Erythroblast (primary cell): Measurements from ENCODE around the gene CRELD1.
A peak's percentile ranks its signal among the peaks of the same experiment; 100 is the strongest.
"Not testable (repeated sequence)": the region's sequence is repeated elsewhere in the genome, so short reads cannot be mapped to it uniquely, and the experiment has no call there.

ENCODE experiments used
- DNase-seq, 2 experiments: peaks; one replicate each; lab custom pipeline; 2025; lab: John Stamatoyannopoulos, UW
- GATA1 ChIP-seq: IDR thresholded peaks from 2 replicates; pipeline ENCODE4 v1.6.1; 2011; ENCODE audit warnings: low read depth, mild to moderate bottlenecking, control low read depth, low read length, moderate library complexity
- POLR2A ChIP-seq: IDR thresholded peaks from 2 replicates; pipeline ENCODE4 v1.6.1; 2011; ENCODE audit warnings: mild to moderate bottlenecking, low read length

Gene CRELD1

GRCh38 chr3:9933561-9934234 is at the start of gene CRELD1:
Gene CRELD1 (plus strand): TSS chr3:9933834. CDS start chr3:9934439, 605 bp downstream.
- peak; percentile 79 for TF ChIP-seq POLR2A
- TF ChIP-seq GATA1 = no peak
- DNase-seq = peak; percentile 94 to 97

- peak; percentile 56 to 66 for DNase-seq
- TF ChIP-seq GATA1 = no peak
- no peak for TF ChIP-seq POLR2A
Observed at GRCh38 chr3:9884555-9885165, 49.0 kb upstream of the CRELD1 start.

GRCh38 chr3:9886328-9886727 is 47.3 kb upstream of the CRELD1 start:
- no peak for DNase-seq
- TF ChIP-seq POLR2A = no peak
- TF ChIP-seq GATA1 = no peak

- TF ChIP-seq POLR2A (no peak), GATA1 (no peak)
- DNase-seq = no peak
Observed at GRCh38 chr3:9887480-9887879, 46.2 kb upstream of the CRELD1 start.

- TF ChIP-seq GATA1 = no peak
- TF ChIP-seq POLR2A = no peak
Observed at GRCh38 chr3:9888540-9888939, 45.1 kb upstream of the CRELD1 start.

GRCh38 chr3:9889405-9889804 is 44.2 kb upstream of the CRELD1 start:
- DNase-seq = no peak
- no peak for TF ChIP-seq POLR2A
- no peak for TF ChIP-seq GATA1

More at GRCh38 chr3:9888540-9888939, 45.1 kb upstream of the CRELD1 start:
- DNase-seq = no peak

- TF ChIP-seq GATA1 = no peak
- TF ChIP-seq POLR2A = peak; percentile 91
- DNase-seq = peak; percentile 93 to 96
Observed at GRCh38 chr3:9890249-9891071, 43.2 kb upstream of the CRELD1 start, which contains the start of gene JAGN1. Gene JAGN1 (plus strand): TSS chr3:9890610. CDS start chr3:9890723, 113 bp downstream.

- TF ChIP-seq POLR2A (no peak), GATA1 (no peak)
- no peak for DNase-seq
Observed at GRCh38 chr3:9891072-9891622, 42.5 kb upstream of the CRELD1 start.

GRCh38 chr3:9893739-9894138 is 39.9 kb upstream of the CRELD1 start:
- DNase-seq = no peak
- no peak for TF ChIP-seq POLR2A
- TF ChIP-seq GATA1 = no peak

- not testable (repeated sequence) for DNase-seq
Observed at GRCh38 chr3:9895715-9896114, 37.9 kb upstream of the CRELD1 start.

GRCh38 chr3:9896755-9897407 is 36.8 kb upstream of the CRELD1 start:
- DNase-seq = not testable (repeated sequence)

- DNase-seq = peak in 1 of 2 experiments; percentile 23
- no peak for TF ChIP-seq GATA1
- TF ChIP-seq POLR2A = no peak
Observed at GRCh38 chr3:9897408-9898372, 35.9 kb upstream of the CRELD1 start.

GRCh38 chr3:9898467-9899241 is 35.0 kb upstream of the CRELD1 start:
- DNase-seq = no peak
- TF ChIP-seq GATA1 (no peak), POLR2A (no peak)
